CD4-positive, alpha-beta T cell (primary cell): Measurements from ENCODE around the gene SNX8. TPM values are rescaled to one million over a fixed set of nuclear protein-coding genes. Genes with fewer than 3 reads are reported as not detected.

Experiments used
- ATAC-seq: fragments of 200-7000 bp; cut with Tn5 transposase; one replicate; pipeline ENCODE4 v1.10.0; 2022; ENCODE audit warnings: mild to moderate bottlenecking; ENCODE audit not compliant: poor library complexity
- CTCF ChIA-PET: fragments of 350-600 bp; sonication (Branson Sonifier 250); formaldehyde crosslinking; loops from one replicate; lab custom pipeline; 2021; ENCODE audit warnings: antibody characterized with exemption, inconsistent platforms; lab: Charles Lee
- POLR2A ChIA-PET: fragments of 350-600 bp; sonication (Branson Sonifier 250); formaldehyde crosslinking; loops from one replicate; lab custom pipeline; 2021; ENCODE audit warnings: antibody characterized with exemption, inconsistent platforms; lab: Charles Lee
- DNase-seq, 14 experiments: peaks; one replicate each; pipeline ENCODE4 v3.0.0-alpha.2; 2013 to 2020; ENCODE audit warnings: mixed read lengths in 2 of 14
- H3K27ac ChIP-seq, 2 donors: one replicate each; pipeline versions ENCODE4 v1.5.1 to v1.7.0; 2013; ENCODE audit warnings: low read length in 2 of 2, low read depth in 1 of 2, mild to moderate bottlenecking in 1 of 2
- H3K27me3 ChIP-seq, 2 experiments: 1 replicate in 1 of 2; 2 replicates in 1 of 2; pipeline versions ENCODE4 v1.6.1 to v1.7.0; 2013; ENCODE audit warnings: low read length in 2 of 2, control low read depth in 1 of 2, mild to moderate bottlenecking in 1 of 2, moderate library complexity in 1 of 2; ENCODE audit not compliant: insufficient read depth in 2 of 2, control insufficient read depth in 1 of 2
- H3K36me3 ChIP-seq: one replicate; pipeline ENCODE4 v1.6.1; 2013; ENCODE audit warnings: low read length, control low read depth; ENCODE audit not compliant: insufficient read depth
- H3K4me1 ChIP-seq: one replicate; pipeline ENCODE4 v1.6.1; 2013; ENCODE audit warnings: low read length, control low read depth; ENCODE audit not compliant: insufficient read depth
- H3K4me3 ChIP-seq: one replicate; pipeline ENCODE4 v1.5.1; 2013; ENCODE audit warnings: mild to moderate bottlenecking, low read length, moderate library complexity
- H3K9me3 ChIP-seq, 2 experiments: 1 replicate in 1 of 2; 2 replicates in 1 of 2; pipeline versions ENCODE4 v1.6.1 to v1.7.0; 2013; ENCODE audit warnings: low read length in 2 of 2, mild to moderate bottlenecking in 2 of 2, control low read depth in 1 of 2, moderate library complexity in 1 of 2; ENCODE audit not compliant: control insufficient read depth in 1 of 2, insufficient read depth in 1 of 2
- H3K27ac Mint-ChIP-seq: one replicate; pipeline ENCODE4 v1.8.0; 2020; ENCODE audit warnings: mixed read lengths
- H3K27me3 Mint-ChIP-seq: one replicate; pipeline ENCODE4 v1.8.0; 2021; ENCODE audit warnings: mixed read lengths
- H3K36me3 Mint-ChIP-seq: one replicate; pipeline ENCODE4 v1.8.0; 2021; ENCODE audit warnings: low read depth, mixed read lengths
- H3K4me1 Mint-ChIP-seq: one replicate; pipeline ENCODE4 v1.8.0; 2021; ENCODE audit warnings: low read depth, mixed read lengths
- H3K4me3 Mint-ChIP-seq: one replicate; pipeline ENCODE4 v1.8.0; 2020; ENCODE audit warnings: mild to moderate bottlenecking, mixed read lengths
- H3K9me3 Mint-ChIP-seq: one replicate; pipeline ENCODE4 v1.8.0; 2020; ENCODE audit warnings: mixed read lengths
- CTCF ChIP-seq: fragments of 200-600 bp; IDR thresholded peaks from one replicate; pipeline ENCODE4 v1.8.0; 2022; ENCODE audit warnings: antibody characterized with exemption, mild to moderate bottlenecking
- intact Hi-C, 2 experiments: fragments of 100-400 bp; cut with DNase I in 1 of 2; cut with micrococcal nuclease in 1 of 2; formaldehyde crosslinking; loops; one replicate each; pipeline versions ENCODE4 v1.15.1 to v1.9.0; 2023 to 2025; cut with DNase I, micrococcal nuclease
- total RNA-seq, 174 experiments: library from RNA in 2 of 174; stranded (reverse) in 2 of 174; gene quantifications; one replicate each; pipeline ENCODE4 v1.2.3 and lab custom pipeline; 2021 to 2026

The SNX8 gene
- total RNA-seq, 2 experiments from 2014 or later = 4.2 to 4.5 TPM

GRCh38 chr7:2357165-2357564 lies 42.9 kb upstream of the SNX8 start:
- no peak overlapping the region for H3K27ac ChIP-seq
- Mint-ChIP-seq H3K27ac (peak overlapping the region; percentile 35), H3K27me3 (no peaks in the 10 kb centered on the region), H3K4me1 (peaks cover 52% of the 10 kb centered on the region), H3K9me3 (no peaks in the 10 kb centered on the region), H3K4me3 (peak overlapping the region; percentile 78), H3K36me3 (peaks cover 51% of the 10 kb centered on the region)
- CTCF ChIA-PET = no interaction called here
- peaks cover 60% of the 10 kb centered on the region for H3K4me1 ChIP-seq
- intact Hi-C loops = loop anchor here in 1 of 2 experiments (5.0 kb wide), 1 partner anchor 415 kb away; no protein-coding TSS in a partner anchor
- DNase-seq = no peak
- H3K36me3 ChIP-seq = peaks cover 38% of the 10 kb centered on the region
- POLR2A ChIA-PET = no interaction called here
- H3K27me3 ChIP-seq = no peaks in the 10 kb centered on the region
- H3K9me3 ChIP-seq = no peaks in the 10 kb centered on the region
- TF ChIP-seq CTCF = no peak
- H3K4me3 ChIP-seq = no peak overlapping the region
- no peak for ATAC-seq

- Histone ChIP-seq H3K36me3 (peaks cover 25% of the 10 kb centered on the region), H3K4me3 (peak overlapping the region; percentile 85), H3K4me1 (peaks cover 59% of the 10 kb centered on the region), H3K27me3 (no peaks in the 10 kb centered on the region), H3K9me3 (no peaks in the 10 kb centered on the region), H3K27ac (no peak overlapping the region)
- H3K27ac Mint-ChIP-seq = peak overlapping the region; percentile 85
- H3K4me3 Mint-ChIP-seq = peak overlapping the region; percentile 92
- ATAC-seq (no peak), DNase-seq (no peak)
- intact Hi-C loops = loop anchor here in 1 of 2 experiments (2.0 to 5.0 kb wide), 2 partner anchors 115 to 413 kb away; no protein-coding TSS in a partner anchor
- no peaks in the 10 kb centered on the region for H3K27me3 Mint-ChIP-seq
- TF ChIP-seq CTCF = no peak
- no peaks in the 10 kb centered on the region for H3K9me3 Mint-ChIP-seq
- ChIA-PET CTCF (no interaction called here), POLR2A (no interaction called here)
- H3K36me3 Mint-ChIP-seq = peaks cover 40% of the 10 kb centered on the region
- H3K4me1 Mint-ChIP-seq = peaks cover 50% of the 10 kb centered on the region
These were observed 41.4 kb upstream of the SNX8 start for GRCh38 chr7:2355705-2356008.

DNA sequence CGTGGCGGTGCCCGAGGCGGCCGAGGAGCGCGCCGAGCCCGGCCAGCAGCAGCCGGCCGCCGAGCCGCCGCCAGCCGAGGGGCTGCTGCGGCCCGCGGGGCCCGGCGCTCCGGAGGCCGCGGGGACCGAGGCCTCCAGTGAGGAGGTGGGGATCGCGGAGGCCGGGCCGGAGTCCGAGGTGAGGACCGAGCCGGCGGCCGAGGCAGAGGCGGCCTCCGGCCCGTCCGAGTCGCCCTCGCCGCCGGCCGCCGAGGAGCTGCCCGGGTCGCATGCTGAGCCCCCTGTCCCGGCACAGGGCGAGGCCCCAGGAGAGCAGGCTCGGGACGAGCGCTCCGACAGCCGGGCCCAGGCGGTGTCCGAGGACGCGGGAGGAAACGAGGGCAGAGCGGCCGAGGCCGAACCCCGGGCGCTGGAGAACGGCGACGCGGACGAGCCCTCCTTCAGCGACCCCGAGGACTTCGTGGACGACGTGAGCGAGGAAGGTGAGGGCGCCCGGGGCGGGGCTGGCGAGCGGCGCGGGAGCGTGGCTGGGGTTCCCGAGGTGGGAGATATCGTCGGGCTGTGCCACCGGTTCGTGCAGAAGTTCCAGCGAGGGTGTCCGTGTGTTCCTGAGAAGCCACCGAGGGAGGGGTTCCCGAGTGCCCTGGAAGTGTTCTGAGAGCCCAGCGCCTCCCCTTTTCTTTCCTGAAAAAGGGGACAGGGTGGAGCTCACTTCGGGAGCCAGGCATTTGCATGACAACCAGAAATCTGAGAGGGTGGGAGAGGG lies 40.9 kb upstream of the SNX8 start:
- DNase-seq (peak in 4 of 14 experiments; percentile 8 to 47 (median 25)), ATAC-seq (no peak)
- no peaks in the 10 kb centered on the region for H3K27me3 ChIP-seq
- H3K27ac Mint-ChIP-seq = peak overlapping the region; percentile 100
- H3K4me3 Mint-ChIP-seq = peak overlapping the region; percentile 92
- ChIA-PET POLR2A (interaction anchor here (1.0 to 2.1 kb wide), 10 partner anchors 16 to 785 kb away, joined by 3 to 27 read pairs (median 8); partner anchors contain the start of genes CHST12, MRM2, NUDT1 and PSMG3), CTCF (no interaction called here)
- H3K9me3 Mint-ChIP-seq = no peaks in the 10 kb centered on the region
- peaks cover 59% of the 10 kb centered on the region for H3K4me1 ChIP-seq
- H3K36me3 ChIP-seq = peaks cover 20% of the 10 kb centered on the region
- H3K27ac ChIP-seq = peak overlapping the region in 1 of 2 donors; percentile 99
- TF ChIP-seq CTCF = no peak
- peak overlapping the region; percentile 85 for H3K4me3 ChIP-seq
- H3K9me3 ChIP-seq = no peaks in the 10 kb centered on the region
- H3K4me1 Mint-ChIP-seq = peaks cover 45% of the 10 kb centered on the region
- intact Hi-C loops = loop anchor here (1.0 to 5.0 kb wide), 5 partner anchors 41 to 413 kb away; partner anchors contain the start of genes SNX8 (in 2 of the 2), BRAT1 (in 1 of the 2), CHST12 (in 1 of the 2) and IQCE (in 1 of the 2)
- peaks cover 34% of the 10 kb centered on the region for H3K36me3 Mint-ChIP-seq
- no peaks in the 10 kb centered on the region for H3K27me3 Mint-ChIP-seq
